Measurements from ENCODE around the gene EVX1. TPM values are rescaled to one million over a fixed set of nuclear protein-coding genes. Genes with fewer than 3 reads are reported as not detected.

Gene EVX1
- total RNA-seq, 1 donor from 2014 or later, result not detected

- peak; percentile 49 for TF ChIP-seq CTCF (conservative IDR thresholded peaks at IDR 0.05; ENCODE audit: low read depth, low read length)
- DNase-seq (ENCODE audit: low read depth), result no peak
- H3K4me3 ChIP-seq (ENCODE audit: low read depth, low read length), result peak overlapping the region; percentile 57
Observed at GRCh38 chr7:27235387-27236311, 7.0 kb upstream of the EVX1 start.

- no peak for DNase-seq (ENCODE audit: low read depth)
- TF ChIP-seq CTCF (conservative IDR thresholded peaks at IDR 0.05; ENCODE audit: low read depth, low read length), result no peak
- no peak overlapping the region for H3K4me3 ChIP-seq (ENCODE audit: low read depth, low read length)
Observed at GRCh38 chr7:27237735-27238334, 4.8 kb upstream of the EVX1 start.

- TF ChIP-seq CTCF (conservative IDR thresholded peaks at IDR 0.05; ENCODE audit: low read depth, low read length), result no peak
- no peak overlapping the region for H3K4me3 ChIP-seq (ENCODE audit: low read depth, low read length)
- no peak for DNase-seq (ENCODE audit: low read depth)
Observed at GRCh38 chr7:27238979-27239386, 3.6 kb upstream of the EVX1 start.

- DNase-seq (ENCODE audit: low read depth), result no peak
- no peak overlapping the region for H3K4me3 ChIP-seq (ENCODE audit: low read depth, low read length)
- TF ChIP-seq CTCF (conservative IDR thresholded peaks at IDR 0.05; ENCODE audit: low read depth, low read length), result no peak
Observed at GRCh38 chr7:27239387-27240014, 3.1 kb upstream of the EVX1 start.

- H3K4me3 ChIP-seq (ENCODE audit: low read depth, low read length), result no peak overlapping the region
Observed at GRCh38 chr7:27240015-27240731, 2.4 kb upstream of the EVX1 start.

More at GRCh38 chr7:27240015-27240731, 2.4 kb upstream of the EVX1 start:
- TF ChIP-seq CTCF (conservative IDR thresholded peaks at IDR 0.05; ENCODE audit: low read depth, low read length), result no peak
- no peak for DNase-seq (ENCODE audit: low read depth)
